Measurements from ENCODE around the gene ENO1. TPM values are rescaled to one million over a fixed set of nuclear protein-coding genes. Genes with fewer than 3 reads are reported as not detected.

Gene ENO1
- total and polyA plus RNA-seq, 9 of the 15 experiments (the other 6 are each of a cell fraction or from before 2014, with no cell fraction given), result 2,249 to 7,472 (median 2,868) TPM

DNA sequence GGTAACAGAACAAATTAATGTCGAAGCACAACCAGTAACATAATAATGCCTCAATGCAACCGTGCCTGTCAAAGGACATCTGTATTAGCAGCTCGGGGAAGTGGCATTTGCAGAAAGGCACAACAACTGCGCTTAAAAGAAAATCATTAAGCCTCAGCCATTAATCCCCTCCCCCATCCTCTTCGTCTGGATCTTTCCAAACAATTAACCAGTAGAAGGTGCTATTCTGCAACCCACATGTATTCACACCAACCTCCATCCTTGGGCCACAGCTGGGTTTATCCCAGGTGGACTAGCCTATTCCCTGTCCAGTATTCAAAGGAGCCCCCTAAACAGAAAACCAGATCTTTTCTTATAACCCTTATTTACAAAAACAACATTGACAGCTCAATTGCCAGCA is 63.6 kb downstream of the ENO1 start (continued):
- TF ChIP-seq, protein P1, sequence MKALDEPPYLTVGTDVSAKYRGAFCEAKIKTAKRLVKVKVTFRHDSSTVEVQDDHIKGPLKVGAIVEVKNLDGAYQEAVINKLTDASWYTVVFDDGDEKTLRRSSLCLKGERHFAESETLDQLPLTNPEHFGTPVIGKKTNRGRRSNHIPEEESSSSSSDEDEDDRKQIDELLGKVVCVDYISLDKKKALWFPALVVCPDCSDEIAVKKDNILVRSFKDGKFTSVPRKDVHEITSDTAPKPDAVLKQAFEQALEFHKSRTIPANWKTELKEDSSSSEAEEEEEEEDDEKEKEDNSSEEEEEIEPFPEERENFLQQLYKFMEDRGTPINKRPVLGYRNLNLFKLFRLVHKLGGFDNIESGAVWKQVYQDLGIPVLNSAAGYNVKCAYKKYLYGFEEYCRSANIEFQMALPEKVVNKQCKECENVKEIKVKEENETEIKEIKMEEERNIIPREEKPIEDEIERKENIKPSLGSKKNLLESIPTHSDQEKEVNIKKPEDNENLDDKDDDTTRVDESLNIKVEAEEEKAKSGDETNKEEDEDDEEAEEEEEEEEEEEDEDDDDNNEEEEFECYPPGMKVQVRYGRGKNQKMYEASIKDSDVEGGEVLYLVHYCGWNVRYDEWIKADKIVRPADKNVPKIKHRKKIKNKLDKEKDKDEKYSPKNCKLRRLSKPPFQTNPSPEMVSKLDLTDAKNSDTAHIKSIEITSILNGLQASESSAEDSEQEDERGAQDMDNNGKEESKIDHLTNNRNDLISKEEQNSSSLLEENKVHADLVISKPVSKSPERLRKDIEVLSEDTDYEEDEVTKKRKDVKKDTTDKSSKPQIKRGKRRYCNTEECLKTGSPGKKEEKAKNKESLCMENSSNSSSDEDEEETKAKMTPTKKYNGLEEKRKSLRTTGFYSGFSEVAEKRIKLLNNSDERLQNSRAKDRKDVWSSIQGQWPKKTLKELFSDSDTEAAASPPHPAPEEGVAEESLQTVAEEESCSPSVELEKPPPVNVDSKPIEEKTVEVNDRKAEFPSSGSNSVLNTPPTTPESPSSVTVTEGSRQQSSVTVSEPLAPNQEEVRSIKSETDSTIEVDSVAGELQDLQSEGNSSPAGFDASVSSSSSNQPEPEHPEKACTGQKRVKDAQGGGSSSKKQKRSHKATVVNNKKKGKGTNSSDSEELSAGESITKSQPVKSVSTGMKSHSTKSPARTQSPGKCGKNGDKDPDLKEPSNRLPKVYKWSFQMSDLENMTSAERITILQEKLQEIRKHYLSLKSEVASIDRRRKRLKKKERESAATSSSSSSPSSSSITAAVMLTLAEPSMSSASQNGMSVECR (CRISPR knock-in tag; IDR thresholded peaks at IDR 0.05), result no peak
- TF ChIP-seq FOXA1 (IDR thresholded peaks at IDR 0.05; ENCODE audit: borderline replicate concordance) (no peak), ZNF764 (CRISPR knock-in tag; IDR thresholded peaks at IDR 0.05; ENCODE audit: low read depth) (peak; percentile 74; the same call in 1 of the 2 replicates), ZNF134 (CRISPR knock-in tag; conservative IDR thresholded peaks at IDR 0.05) (no peak), NEUROD1 (IDR thresholded peaks at IDR 0.05; ENCODE audit: borderline replicate concordance, low read depth, low read length, partially characterized antibody) (no peak), HDAC3 (IDR thresholded peaks at IDR 0.05; ENCODE audit: borderline replicate concordance, partially characterized antibody) (no peak), CXXC5 (CRISPR knock-in tag; IDR thresholded peaks at IDR 0.05) (no peak), ZNF253 (CRISPR knock-in tag; conservative IDR thresholded peaks at IDR 0.05) (no peak), MCM5 (IDR thresholded peaks at IDR 0.05; ENCODE audit: low read depth) (no peak), TAL1 (IDR thresholded peaks at IDR 0.05) (no peak), COPS2 (conservative IDR thresholded peaks at IDR 0.05) (no peak), HDAC1 (IDR thresholded peaks at IDR 0.05) (peak in 1 of 2 experiments; percentile 10; a peak in 1 of 4 replicates), FOXP1 (CRISPR knock-in tag; IDR thresholded peaks at IDR 0.05) (no peak), YY1 (IDR thresholded peaks at IDR 0.05; ENCODE audit: borderline replicate concordance in 1 of 3, control insufficient read depth in 1 of 3, extremely low read depth in 1 of 3, insufficient read depth in 3 of 3, insufficient read length in 1 of 3, insufficient replicate concordance in 2 of 3, low read depth in 1 of 3, low read length in 2 of 3) (peak in 1 of 3 experiments; percentile 60), NONO (IDR thresholded peaks at IDR 0.05; ENCODE audit: low read depth in 2 of 2, low read length in 1 of 2) (no peak)
- TF ChIP-seq, protein P2, sequence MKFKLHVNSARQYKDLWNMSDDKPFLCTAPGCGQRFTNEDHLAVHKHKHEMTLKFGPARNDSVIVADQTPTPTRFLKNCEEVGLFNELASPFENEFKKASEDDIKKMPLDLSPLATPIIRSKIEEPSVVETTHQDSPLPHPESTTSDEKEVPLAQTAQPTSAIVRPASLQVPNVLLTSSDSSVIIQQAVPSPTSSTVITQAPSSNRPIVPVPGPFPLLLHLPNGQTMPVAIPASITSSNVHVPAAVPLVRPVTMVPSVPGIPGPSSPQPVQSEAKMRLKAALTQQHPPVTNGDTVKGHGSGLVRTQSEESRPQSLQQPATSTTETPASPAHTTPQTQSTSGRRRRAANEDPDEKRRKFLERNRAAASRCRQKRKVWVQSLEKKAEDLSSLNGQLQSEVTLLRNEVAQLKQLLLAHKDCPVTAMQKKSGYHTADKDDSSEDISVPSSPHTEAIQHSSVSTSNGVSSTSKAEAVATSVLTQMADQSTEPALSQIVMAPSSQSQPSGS (CRISPR knock-in tag; IDR thresholded peaks at IDR 0.05), result no peak
- TF ChIP-seq, protein P3, sequence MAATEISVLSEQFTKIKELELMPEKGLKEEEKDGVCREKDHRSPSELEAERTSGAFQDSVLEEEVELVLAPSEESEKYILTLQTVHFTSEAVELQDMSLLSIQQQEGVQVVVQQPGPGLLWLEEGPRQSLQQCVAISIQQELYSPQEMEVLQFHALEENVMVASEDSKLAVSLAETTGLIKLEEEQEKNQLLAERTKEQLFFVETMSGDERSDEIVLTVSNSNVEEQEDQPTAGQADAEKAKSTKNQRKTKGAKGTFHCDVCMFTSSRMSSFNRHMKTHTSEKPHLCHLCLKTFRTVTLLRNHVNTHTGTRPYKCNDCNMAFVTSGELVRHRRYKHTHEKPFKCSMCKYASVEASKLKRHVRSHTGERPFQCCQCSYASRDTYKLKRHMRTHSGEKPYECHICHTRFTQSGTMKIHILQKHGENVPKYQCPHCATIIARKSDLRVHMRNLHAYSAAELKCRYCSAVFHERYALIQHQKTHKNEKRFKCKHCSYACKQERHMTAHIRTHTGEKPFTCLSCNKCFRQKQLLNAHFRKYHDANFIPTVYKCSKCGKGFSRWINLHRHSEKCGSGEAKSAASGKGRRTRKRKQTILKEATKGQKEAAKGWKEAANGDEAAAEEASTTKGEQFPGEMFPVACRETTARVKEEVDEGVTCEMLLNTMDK (IDR thresholded peaks at IDR 0.05; ENCODE audit: borderline replicate concordance, insufficient read depth, low read depth, low read length, poor library complexity, severe bottlenecking), result no peak
- TF ChIP-seq, protein P4, sequence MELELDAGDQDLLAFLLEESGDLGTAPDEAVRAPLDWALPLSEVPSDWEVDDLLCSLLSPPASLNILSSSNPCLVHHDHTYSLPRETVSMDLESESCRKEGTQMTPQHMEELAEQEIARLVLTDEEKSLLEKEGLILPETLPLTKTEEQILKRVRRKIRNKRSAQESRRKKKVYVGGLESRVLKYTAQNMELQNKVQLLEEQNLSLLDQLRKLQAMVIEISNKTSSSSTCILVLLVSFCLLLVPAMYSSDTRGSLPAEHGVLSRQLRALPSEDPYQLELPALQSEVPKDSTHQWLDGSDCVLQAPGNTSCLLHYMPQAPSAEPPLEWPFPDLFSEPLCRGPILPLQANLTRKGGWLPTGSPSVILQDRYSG (tag; conservative IDR thresholded peaks at IDR 0.05; ENCODE audit: low read depth), result no peak
- TF ChIP-seq, protein P5, sequence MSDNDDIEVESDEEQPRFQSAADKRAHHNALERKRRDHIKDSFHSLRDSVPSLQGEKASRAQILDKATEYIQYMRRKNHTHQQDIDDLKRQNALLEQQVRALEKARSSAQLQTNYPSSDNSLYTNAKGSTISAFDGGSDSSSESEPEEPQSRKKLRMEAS (CRISPR knock-in tag; IDR thresholded peaks at IDR 0.05), result no peak
